HG03442 (cell line): ENCODE measurements around the gene ODAM.
"Not testable (repeated sequence)": the region's sequence is repeated elsewhere in the genome, so short reads cannot be mapped to it uniquely, and the experiment has no call there.

Experiments used
- ATAC-seq: cut with Tn5 transposase; IDR thresholded peaks from one replicate; pipeline ENCODE4 v1.9.1; 2021; ENCODE audit warnings: mild to moderate bottlenecking, moderate library complexity; ENCODE audit not compliant: unreplicated experiment

Gene ODAM

GRCh38 chr4:70195425-70195824 is at the start of gene ODAM:
Gene ODAM, plus strand, starts transcription at chr4:70195725. Its CDS starts 819 bp downstream, at chr4:70196544.
- no peak for ATAC-seq

DNA sequence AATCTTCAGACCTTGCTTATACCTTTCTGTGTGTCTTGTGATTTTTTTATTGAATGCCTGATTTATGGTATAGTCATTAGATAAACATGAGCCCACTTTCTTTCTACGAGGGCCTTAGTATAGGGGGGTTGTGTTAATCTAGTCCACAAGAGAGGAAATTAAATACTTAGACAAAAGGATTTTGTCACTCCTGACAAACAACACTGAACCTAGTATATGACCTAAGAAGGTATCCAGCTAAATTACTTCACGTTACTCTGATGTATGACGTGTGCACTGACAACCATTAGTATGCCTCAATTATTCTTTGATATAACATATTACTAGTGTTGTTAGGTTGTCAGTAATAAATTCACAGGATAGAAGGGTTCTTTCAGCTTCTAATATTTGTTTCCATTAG is 44.3 kb upstream of the ODAM start:
- no peak for ATAC-seq

- ATAC-seq = no peak
Observed at GRCh38 chr4:70152088-70152487, 43.4 kb upstream of the ODAM start.

- ATAC-seq = no peak
Observed at GRCh38 chr4:70153937-70154336, 41.6 kb upstream of the ODAM start, which contains the start of gene PRR27. Gene PRR27, plus strand, starts transcription at chr4:70154237. Its CDS starts 139 bp downstream, at chr4:70154376.

DNA sequence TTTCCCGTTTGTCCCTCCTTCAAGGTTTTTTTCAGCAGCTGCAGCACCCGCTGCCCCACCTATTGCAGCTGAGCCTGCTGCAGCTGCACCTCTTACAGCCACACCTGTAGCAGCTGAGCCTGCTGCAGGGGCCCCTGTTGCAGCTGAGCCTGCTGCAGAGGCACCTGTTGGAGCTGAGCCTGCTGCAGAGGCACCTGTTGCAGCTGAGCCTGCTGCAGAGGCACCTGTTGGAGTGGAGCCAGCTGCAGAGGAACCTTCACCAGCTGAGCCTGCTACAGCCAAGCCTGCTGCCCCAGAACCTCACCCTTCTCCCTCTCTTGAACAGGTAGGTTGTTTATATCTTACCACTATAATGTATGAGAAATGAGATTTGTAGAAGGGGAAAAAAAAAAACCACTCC is 36.9 kb upstream of the ODAM start:
- ATAC-seq = no peak

GRCh38 chr4:70177090-70177489 is 18.4 kb upstream of the ODAM start:
- ATAC-seq = no peak

- ATAC-seq = no peak
Observed at GRCh38 chr4:70178075-70178660, 17.4 kb upstream of the ODAM start.

DNA sequence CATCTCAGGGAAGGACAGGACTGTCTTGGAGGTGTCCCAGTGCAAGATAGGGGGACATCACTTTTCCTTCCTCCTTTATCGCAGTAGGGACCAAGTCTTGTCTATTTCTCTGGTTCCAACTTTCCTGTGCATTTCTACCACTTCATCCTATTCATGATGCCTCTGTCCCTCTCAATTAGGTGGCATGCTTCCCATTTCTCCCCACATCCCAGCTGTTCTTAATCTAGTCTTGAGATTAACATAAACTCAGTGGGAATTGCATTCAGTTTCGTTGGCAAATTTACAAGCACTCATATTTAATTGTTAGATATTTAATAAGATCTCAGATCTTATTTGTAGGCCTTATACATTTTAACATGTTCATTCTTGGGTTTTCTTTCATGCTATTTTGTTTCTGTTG is 15.7 kb upstream of the ODAM start:
- no peak for ATAC-seq

GRCh38 chr4:70181864-70182263 is 13.7 kb upstream of the ODAM start:
- no peak for ATAC-seq

DNA sequence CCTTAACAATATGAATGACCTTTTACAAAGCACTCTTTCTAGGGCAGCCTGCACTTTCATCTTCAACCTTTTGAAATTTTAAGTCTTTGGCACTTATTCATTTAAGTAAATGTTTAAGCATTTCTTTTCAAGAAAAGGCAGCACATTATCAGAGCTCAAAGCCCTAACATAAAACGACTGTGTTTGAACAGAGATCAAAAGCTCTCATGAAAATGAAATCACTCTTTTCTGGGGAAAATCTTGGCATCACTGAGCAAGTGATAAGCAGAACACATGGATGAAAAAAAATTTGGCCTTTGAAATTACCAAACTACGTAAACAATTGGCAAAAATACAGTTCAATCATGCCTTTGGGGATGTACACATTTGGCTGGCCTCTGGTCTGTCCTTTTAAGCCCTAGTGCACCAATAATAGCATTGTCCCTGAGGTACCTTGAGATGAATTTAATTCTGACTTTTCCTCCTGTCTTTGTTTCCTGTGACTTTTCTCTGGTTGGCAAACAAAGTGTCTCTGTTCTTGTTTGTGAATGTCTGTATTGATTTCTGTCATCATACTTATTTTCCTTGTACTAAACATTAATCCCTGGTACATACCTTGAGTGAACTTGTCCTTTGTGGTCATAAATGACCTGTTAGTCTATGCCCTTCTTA is 12.9 kb upstream of the ODAM start:
- ATAC-seq = no peak

- ATAC-seq = peak; percentile 91
Observed at GRCh38 chr4:70183168-70183939, 12.2 kb upstream of the ODAM start.

- no peak for ATAC-seq
Observed at GRCh38 chr4:70183940-70184246, 11.6 kb upstream of the ODAM start.

DNA sequence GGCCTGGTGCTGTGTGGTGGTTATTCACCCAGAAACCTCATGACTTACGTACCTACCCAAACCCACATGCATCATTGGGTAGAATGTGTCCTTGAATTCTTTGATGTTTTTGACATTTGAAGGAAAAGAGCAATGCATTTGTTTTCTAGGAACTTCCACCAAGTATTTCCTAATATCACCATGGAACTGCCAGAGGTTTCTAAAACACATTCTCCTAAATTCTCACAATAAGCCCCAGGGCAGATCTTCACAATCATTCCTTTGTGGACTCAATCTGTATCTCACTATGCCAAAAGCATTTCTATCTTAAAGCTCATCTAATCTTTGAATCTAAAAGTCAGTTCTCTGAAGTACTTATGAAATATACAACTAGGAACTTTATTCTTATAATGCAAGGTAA is 8.3 kb upstream of the ODAM start:
- ATAC-seq = no peak

- ATAC-seq = no peak
Observed at GRCh38 chr4:70190579-70190978, 4.9 kb upstream of the ODAM start.

- ATAC-seq = no peak
Observed at GRCh38 chr4:70191647-70192046, 3.9 kb upstream of the ODAM start.

DNA sequence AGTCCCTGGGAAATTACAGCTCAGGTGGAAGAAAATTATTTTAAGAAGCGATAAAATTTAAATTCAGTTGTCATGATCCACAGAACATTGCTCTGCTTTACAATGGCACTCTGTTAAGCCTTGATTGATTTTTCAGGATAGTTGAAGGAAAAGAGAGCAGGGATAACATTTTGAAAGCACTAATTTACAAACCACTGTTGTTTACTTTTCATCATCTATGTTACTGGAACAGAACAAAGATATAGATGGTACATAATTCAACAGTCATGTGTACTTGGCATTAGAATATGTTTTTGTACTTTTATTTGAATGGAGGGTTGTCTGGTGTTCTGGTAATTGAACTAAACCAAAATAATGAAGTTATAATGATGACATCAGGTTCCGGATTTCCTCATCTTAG is 2.6 kb upstream of the ODAM start:
- no peak for ATAC-seq

- no peak for ATAC-seq
Observed at GRCh38 chr4:70196857-70197256, 1.3 kb downstream of the ODAM start.

- ATAC-seq = no peak
Observed at GRCh38 chr4:70197842-70198241, 2.3 kb downstream of the ODAM start.

DNA sequence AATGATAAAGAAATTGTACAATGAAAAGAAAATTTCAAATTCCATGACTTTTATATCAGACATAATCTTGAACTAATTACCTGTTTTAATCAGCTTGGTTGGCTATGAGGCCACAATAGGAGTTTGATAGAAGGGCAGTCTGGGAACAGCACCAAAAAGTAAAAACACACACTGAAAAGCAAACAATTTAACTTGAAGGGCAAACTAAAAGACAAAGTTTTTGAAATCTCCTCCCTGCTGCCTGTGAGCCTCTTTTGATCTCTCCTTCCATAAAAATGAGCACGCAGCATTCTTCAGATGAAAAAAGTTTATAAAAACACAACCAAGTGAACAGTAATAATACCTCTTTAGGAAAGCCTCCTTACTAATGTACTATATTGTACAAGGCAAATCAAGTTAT is 8.1 kb downstream of the ODAM start:
- no peak for ATAC-seq

GRCh38 chr4:70212752-70213151 is 17.2 kb downstream of the ODAM start:
- not testable (repeated sequence) for ATAC-seq

DNA sequence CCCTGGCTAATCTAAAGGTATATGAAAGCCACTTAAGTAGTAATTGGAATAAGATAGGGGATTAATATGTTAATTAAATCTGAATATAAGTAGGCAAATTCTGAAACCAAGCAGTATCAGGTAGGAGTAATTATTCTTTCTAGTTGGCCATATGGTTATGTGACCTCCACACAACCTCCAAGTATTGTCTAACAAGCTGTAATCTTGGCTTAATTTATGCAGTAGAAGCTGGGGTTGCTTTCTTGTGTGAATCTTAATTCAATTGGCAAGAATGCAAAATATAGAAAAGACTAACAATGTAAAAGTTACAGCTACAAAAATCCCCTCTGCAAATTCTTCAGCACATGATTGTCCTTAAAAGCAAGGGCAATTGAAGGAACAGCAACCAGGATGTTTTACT is 20.6 kb downstream of the ODAM start:
- not testable (repeated sequence) for ATAC-seq

DNA sequence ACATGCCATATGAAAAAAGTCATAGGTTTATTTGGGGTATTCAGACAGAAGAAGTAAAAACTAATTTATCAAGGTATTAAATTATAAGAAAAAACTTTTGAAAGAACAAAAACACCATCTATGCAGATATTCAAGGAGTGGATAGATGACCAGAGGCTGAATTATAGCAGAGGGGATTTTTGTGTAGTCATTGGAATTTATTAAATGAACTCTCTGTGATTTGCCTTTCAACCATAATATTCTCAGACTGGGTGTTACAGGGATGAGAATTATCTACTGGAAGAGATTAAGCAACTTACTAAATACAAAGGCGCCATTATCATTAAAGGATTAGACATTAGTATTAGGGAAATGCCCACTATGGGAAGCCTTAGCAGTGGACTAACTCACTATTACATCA is 21.0 kb downstream of the ODAM start:
- ATAC-seq = not testable (repeated sequence)
